ENCODE measurements around the gene PHEX.
"Not testable (repeated sequence)": the region's sequence is repeated elsewhere in the genome, so short reads cannot be mapped to it uniquely, and the experiment has no call there.

PHEX gene

GRCh38 chrX:22247169-22247568, 215.0 kb downstream of the PHEX start:
- no peak for DNase-seq (ENCODE audit: low spot score)

DNA sequence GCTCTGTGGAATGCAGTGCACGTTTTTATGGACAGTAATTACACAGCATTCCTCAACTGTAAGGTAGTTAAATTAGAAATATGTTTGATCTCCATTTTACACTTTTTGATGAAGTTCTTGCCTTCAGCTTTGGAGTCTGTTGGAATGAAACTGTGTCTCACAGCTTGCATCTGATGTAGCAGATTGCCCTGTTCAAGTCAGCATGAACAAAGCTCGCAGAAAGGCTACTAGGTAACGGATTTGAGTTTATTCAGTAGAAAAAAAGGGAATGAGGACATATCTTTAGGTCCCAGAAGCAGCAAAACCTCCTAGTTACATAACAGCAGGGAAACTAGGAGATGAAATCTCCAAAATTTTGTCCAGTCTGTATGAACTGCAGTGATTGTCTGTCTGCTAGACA, 216.3 kb downstream of the PHEX start:
- DNase-seq (ENCODE audit: low spot score) = no peak

DNA sequence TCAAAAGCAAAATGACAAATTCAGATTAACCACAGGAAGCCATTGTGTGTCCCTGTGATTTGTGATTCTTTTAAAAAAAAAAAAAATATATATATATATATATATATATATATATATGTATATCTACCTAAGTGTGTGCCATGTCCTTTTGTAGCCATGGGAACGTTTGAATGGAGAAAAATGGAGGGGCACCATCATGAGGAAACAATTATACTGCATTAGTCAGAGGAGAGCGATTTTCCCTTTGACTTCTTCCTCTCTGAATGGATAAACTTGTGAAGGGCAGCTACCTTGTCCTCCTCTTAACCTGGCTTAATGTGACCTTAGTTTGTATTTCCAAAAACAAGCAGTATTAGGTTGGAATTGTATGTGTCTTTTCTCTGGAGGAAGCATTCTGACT, 217.2 kb downstream of the PHEX start:
- DNase-seq (ENCODE audit: low spot score) = no peak

DNA sequence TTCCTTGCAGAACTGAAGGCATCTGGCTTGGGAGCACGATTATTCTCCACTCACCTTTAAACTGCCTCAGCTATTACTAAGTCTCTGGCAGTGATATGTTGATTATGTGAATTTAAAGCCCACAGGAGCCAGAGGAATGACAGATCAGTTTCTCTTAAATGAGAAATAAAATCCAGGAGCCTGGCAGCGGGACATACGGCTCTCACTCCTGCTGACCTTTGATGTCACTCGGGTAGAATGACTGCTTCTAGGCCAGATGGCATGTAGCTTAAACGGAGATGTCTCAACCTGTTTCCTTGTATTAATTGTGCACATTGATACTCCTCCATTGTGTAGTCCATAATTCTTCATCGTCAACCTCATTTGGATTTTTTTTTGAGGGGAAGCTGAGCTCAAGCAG, 236.6 kb downstream of the PHEX start:
- DNase-seq (ENCODE audit: low spot score) = no peak

- DNase-seq (ENCODE audit: low spot score) = no peak
These were observed 240.5 kb downstream of the PHEX start, which contains the start of gene CBLL2 for GRCh38 chrX:22272613-22273012. CBLL2 (plus strand) TSS chrX:22272913; CDS start chrX:22272992, 79 bp downstream.

- DNase-seq (ENCODE audit: low spot score) = no peak
These were observed 241.7 kb downstream of the PHEX start for GRCh38 chrX:22273714-22274317.

DNA sequence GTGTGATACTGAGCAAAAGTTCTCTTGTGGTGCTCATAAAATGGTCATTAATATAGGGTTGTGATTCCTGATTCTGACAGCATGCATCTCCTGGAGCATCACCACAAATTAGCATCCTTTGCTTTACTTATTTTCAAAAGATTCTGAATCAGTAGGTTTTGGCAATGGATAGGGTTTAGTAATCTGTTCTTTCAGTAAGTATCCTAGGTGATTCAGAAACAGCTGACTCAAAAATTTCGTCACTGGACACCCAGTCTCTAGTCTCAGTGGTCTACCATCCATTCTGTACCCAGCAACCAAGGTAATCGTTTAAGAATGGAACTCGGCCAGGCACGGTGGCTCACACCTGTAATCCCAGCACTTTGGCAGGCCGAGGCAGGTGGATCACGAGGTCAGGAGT, 244.7 kb downstream of the PHEX start:
- no peak for DNase-seq (ENCODE audit: low spot score)

DNA sequence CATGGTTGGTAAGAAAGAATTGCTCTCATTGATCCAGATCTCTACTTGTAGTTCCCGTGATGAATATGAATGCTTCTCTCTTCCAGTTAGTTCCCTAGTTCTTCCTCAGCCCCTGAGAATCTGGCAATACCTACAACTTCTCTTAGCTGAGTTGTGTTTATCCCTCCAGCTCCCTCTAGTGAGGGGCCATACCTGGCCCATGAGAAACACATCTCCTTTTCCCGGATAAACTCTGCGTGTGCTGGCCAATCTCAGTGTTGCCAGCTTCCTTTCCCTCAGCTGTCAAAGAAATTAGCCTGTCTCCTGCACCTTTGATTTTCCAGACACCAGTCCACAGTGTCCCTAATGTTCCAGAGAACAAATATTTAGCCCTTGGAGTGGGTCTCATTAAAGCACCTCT, 246.2 kb downstream of the PHEX start:
- peak; percentile 6 for DNase-seq (ENCODE audit: low spot score)

DNA sequence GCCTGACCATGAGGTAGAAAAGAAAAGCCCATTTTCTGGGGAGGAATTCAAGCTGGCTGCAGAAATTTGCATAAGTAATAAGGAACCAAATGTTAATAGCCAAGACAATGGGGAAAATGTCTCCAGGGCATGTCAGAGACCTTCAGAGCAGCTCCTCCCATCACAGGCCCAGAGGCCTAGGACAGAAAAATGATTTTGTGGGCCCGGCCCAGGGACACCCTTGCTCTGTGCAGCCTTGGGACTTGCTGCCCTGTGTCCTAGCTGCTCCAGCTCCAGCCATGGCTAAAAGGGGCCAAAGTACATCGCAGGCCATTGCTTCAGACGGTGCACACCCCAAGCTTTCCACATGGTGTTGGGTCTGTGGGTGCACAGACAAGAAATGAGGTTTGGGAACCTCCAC, 257.1 kb downstream of the PHEX start:
- DNase-seq (ENCODE audit: low spot score) = not testable (repeated sequence)

- DNase-seq (ENCODE audit: low spot score) = no peak
These were observed 264.7 kb downstream of the PHEX start for GRCh38 chrX:22296871-22297270.

DNA sequence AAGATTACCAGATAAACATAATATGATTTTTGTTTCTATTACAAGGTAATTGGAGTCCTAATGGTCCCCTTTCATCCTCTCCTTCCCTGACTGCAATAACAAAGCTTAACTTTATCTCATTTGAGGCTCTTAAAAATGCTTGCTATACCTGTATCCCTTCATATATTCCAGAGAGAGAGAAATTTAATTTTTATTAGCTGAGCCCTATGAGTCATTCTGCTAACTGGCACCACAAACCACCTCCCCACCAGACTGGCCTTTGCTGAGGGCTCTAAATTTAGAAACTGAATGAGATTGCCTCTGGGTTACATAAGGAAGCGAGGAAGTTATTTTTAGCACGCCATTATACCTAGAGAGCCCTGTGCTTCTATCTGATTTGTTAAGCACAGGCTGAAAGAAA, 268.0 kb downstream of the PHEX start:
- peak; percentile 75 for DNase-seq (ENCODE audit: low spot score)

Data from SW480 (cell line).